HCT116 (cell line): ENCODE data around the gene MTRR.

ENCODE experiments used
- ELF1 ChIP-seq: IDR thresholded peaks from 2 replicates; pipeline ENCODE4 v1.6.1; 2012; ENCODE audit warnings: low read depth, borderline replicate concordance
- EZH2phosphoT487 ChIP-seq: fragments of 200-600 bp; IDR thresholded peaks from 2 replicates; pipeline ENCODE4 v1.6.1; 2018; ENCODE audit warnings: antibody characterized with exemption, borderline replicate concordance

DNA sequence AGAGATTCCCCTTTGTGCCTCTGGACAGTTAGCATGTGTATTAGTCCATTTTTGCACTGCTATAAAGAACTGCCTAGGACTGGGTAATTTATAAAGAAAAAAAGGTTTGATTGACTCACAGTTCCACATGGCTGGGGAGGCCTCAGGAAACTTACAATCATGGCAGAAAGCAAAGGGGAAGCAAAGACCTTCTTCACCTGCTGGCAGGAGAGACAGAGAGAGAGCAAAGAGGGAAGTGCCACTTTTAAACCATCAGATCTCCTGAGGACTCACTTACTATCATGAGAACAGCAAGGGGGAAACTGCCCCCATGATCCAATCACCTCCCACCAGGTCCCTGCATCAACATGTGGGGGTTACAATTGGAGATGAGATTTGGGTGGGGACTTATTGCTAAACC is 24.0 kb upstream of the MTRR start:
- TF ChIP-seq ELF1, result no peak
- no peak for TF ChIP-seq EZH2phosphoT487
